ENCODE results near the gene GRID2.

- TF ChIP-seq CTCF (IDR thresholded peaks at IDR 0.05): no peak
- TF ChIP-seq POLR2A (IDR thresholded peaks at IDR 0.05): no peak
Observed at GRCh38 chr4:92461732-92462131, 158.0 kb downstream of the GRID2 start.

Data from thyroid gland (tissue), 4 donors.